Stomach (tissue), 9 donors: Measurements from ENCODE around the gene BACE2. TPM values are rescaled to one million over a fixed set of nuclear protein-coding genes. Genes with fewer than 3 reads are reported as not detected.
"Not testable (repeated sequence)": the region's sequence is repeated elsewhere in the genome, so short reads cannot be mapped to it uniquely, and the experiment has no call there.

Experiments
- DNase-seq, 2 donors: peaks; one replicate each; pipeline versions ENCODE4 v3.0.0 to v3.0.0-alpha.2; 2013 to 2019
- H3K27ac ChIP-seq, 5 donors: fragments of 200-600 bp in 4 of 5; sonication (generic) in 4 of 5; one replicate each; pipeline ENCODE4 v1.5.1; 2013 to 2019; ENCODE audit warnings: mild to moderate bottlenecking in 1 of 5, moderate library complexity in 1 of 5
- H3K27me3 ChIP-seq, 3 donors: fragments of 200-600 bp; sonication (generic); one replicate each; pipeline ENCODE4 v1.5.1; 2017 to 2019; ENCODE audit warnings: mixed run types in 1 of 3
- H3K36me3 ChIP-seq, 4 donors: fragments of 200-600 bp; sonication (generic); 1 replicate in 3 of 4; 2 replicates in 1 of 4; pipeline ENCODE4 v1.5.1; 2016 to 2019
- H3K4me1 ChIP-seq, 4 donors: fragments of 200-600 bp; sonication (generic); one replicate each; pipeline ENCODE4 v1.5.1; 2016 to 2019
- H3K4me3 ChIP-seq, 4 donors: fragments of 200-600 bp; sonication (generic) in 3 of 4; one replicate each; pipeline ENCODE4 v1.5.1; 2016 to 2019; ENCODE audit warnings: mild to moderate bottlenecking in 1 of 4
- H3K9me3 ChIP-seq, 4 donors: fragments of 200-600 bp; sonication (generic); one replicate each; pipeline ENCODE4 v1.5.1; 2016 to 2019
- EP300 ChIP-seq: sonication (generic); formaldehyde crosslinking; IDR thresholded peaks from one replicate; pipeline ENCODE4 v1.6.1; 2017; ENCODE audit warnings: antibody characterized with exemption
- POLR2A ChIP-seq, 4 donors: fragments of 450-650 bp; IDR thresholded peaks; one replicate each; pipeline ENCODE4 v1.6.1; 2016; ENCODE audit warnings: antibody characterized with exemption in 4 of 4, control low read depth in 2 of 4, mild to moderate bottlenecking in 1 of 4, moderate library complexity in 1 of 4
- POLR2AphosphoS5 ChIP-seq, 3 donors: sonication (generic); formaldehyde crosslinking; IDR thresholded peaks; one replicate each; pipeline ENCODE4 v1.6.1; 2016; ENCODE audit warnings: antibody characterized with exemption in 3 of 3
- WGBS, 5 donors: extraction: QIAGEN DNeasy Blood & Tissue Kit in 3 of 5; methylation state at CpG; one replicate each; pipeline versions ENCODE4 v1.1.5 to v1.1.7; 2013 to 2018; 5-methylcytosine and 5-hydroxymethylcytosine counted together
- intact Hi-C: fragments of 100-400 bp; cut with DNase I; formaldehyde crosslinking; loops from one replicate; pipeline ENCODE4 v1.15.1; 2023; ENCODE audit warnings: low total_unique reads
- polyA plus RNA-seq, 3 donors: library from polyadenylated mRNA; stranded (reverse); fragments of 200-250 nt; gene quantifications; one replicate each; pipeline ENCODE4 v1.2.3, GENCODE V29; 2013
- total RNA-seq, 5 donors: library from RNA; depleted of rRNA; stranded (reverse); fragments of >200 nt; gene quantifications; one replicate each; pipeline versions ENCODE4 v1.1.0 to v1.2.3, GENCODE V29; 2014 to 2016
- TF ChIP-seq, protein P1 (sequence below), 7 experiments: fragments of 450-650 bp in 4 of 7; fragments of 200-600 bp in 3 of 7; sonication (generic) in 3 of 7; IDR thresholded peaks; one replicate each; pipeline ENCODE4 v1.5.1; 2016 to 2019; ENCODE audit warnings: antibody characterized with exemption in 7 of 7, control low read depth in 2 of 7, mild to moderate bottlenecking in 1 of 7
- donor health status: healthy with polysubstance abuse.
- donor health status: Bipolar disorder and iron deficiency.
- donor health status: healthy.

The BACE2 gene
- total and polyA plus RNA-seq, 8 donors = 7.6 to 244 (median 51.4) TPM

DNA sequence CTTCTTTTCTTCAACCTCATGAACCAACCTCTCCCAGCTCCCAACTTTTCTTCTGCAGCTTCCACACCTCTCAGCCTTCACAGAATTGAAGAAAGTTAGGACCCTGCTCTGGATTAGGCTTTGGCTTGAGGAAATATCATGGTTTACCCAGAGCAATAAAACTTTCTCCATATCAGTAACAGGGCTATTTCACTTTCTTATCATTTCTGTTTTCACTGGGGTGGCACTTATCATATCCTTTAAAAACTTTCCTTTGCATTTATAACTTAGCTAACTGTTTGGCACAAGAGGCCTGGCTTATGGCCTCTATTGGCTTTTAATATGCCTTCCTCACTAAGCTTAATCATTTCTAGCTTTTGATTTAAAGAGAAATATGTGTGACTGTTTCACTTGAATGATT lies 139.3 kb downstream of the BACE2 start:
- TF ChIP-seq POLR2A (IDR thresholded peaks at IDR 0.05) (no peak), POLR2AphosphoS5 (IDR thresholded peaks at IDR 0.05) (no peak), EP300 (no peak)
- TF ChIP-seq, protein P1, sequence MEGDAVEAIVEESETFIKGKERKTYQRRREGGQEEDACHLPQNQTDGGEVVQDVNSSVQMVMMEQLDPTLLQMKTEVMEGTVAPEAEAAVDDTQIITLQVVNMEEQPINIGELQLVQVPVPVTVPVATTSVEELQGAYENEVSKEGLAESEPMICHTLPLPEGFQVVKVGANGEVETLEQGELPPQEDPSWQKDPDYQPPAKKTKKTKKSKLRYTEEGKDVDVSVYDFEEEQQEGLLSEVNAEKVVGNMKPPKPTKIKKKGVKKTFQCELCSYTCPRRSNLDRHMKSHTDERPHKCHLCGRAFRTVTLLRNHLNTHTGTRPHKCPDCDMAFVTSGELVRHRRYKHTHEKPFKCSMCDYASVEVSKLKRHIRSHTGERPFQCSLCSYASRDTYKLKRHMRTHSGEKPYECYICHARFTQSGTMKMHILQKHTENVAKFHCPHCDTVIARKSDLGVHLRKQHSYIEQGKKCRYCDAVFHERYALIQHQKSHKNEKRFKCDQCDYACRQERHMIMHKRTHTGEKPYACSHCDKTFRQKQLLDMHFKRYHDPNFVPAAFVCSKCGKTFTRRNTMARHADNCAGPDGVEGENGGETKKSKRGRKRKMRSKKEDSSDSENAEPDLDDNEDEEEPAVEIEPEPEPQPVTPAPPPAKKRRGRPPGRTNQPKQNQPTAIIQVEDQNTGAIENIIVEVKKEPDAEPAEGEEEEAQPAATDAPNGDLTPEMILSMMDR (IDR thresholded peaks at IDR 0.05) = no peak
- H3K27me3 ChIP-seq = peaks cover 0 to 5% (median 0%) of the 10 kb centered on the region in 3 donors

DNA sequence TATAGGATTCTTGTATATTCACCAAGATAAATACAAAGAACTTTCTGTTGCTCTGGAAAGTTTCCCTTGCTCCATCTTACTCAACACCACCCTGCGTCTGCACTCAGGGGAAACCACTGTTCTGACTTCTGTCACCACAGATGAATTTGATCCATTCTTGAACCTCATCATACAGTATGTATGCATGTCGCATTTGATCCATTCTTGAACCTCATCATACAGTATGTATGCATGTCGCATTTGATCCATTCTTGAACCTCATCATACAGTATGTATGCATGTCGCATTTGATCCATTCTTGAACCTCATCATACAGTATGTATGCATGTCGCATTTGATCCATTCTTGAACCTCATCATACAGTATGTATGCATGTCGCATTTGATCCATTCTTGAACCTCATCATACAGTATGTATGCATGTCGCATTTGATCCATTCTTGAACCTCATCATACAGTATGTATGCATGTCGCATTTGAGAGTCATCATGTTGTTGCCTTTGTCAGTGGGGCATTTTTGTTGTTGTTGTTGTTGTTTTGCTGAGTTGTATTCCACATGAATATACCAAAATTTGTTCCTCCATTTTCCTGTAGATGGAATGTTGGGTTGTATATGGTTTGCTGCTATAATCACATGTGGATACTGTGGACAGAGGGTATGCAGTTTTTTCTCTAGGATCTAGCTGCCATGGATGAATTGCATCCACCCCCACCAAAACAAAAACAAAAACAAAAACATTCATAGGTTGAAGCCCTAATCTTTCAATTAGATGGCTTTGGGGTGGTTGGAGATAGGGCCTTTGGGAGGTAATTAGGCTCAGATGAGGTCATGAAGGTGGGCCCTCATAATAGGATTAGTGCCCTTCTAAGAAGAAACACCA lies 145.6 kb downstream of the BACE2 start:
- intact Hi-C loops = not testable (repeated sequence)
- H3K27me3 ChIP-seq = peaks cover 0 to 30% (median 15%) of the 10 kb centered on the region in 3 donors
- WGBS, 5 donors = 94 to 96% (median 95%) methylated on average over 4 to 5 of the region's 8 CpGs

More for the DNA sequence above, 139.3 kb downstream of the BACE2 start:
- no peaks in the 10 kb centered on the region for H3K36me3 ChIP-seq
- DNase-seq = no peak
- no peaks in the 10 kb centered on the region for H3K4me1 ChIP-seq
- peaks cover 0 to 5% (median 0%) of the 10 kb centered on the region in 4 donors for H3K9me3 ChIP-seq
- no peak overlapping the region for H3K4me3 ChIP-seq
- intact Hi-C loops = no loop called here
- no peak overlapping the region for H3K27ac ChIP-seq

DNA sequence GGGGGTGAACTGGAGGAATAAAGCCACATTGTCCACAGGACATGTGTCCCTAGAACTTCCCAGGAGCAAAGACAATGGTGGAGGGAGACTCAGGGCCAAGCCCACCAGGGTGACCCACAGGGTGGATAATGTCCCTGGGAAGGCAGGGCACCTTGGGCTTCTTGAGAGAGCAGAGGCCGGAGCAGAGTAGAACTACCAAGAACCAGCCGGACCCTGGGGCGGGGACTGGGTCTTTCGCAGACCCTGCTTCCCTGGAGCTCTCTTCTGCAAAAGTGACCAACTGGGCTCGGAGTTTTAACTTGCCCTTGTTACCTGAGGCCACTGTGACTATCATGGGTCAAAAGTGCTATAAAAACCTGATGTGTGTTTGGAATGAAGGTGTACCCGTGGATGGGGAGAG lies 147.8 kb downstream of the BACE2 start:
- Histone ChIP-seq H3K27ac (peak overlapping the region in 4 of 5 donors; percentile 82 to 88 (median 87)), H3K4me1 (peaks cover 16 to 22% (median 17%) of the 10 kb centered on the region in 4 donors), H3K36me3 (no peaks in the 10 kb centered on the region), H3K27me3 (peaks cover 0 to 25% (median 15%) of the 10 kb centered on the region in 3 donors), H3K9me3 (no peaks in the 10 kb centered on the region), H3K4me3 (peak overlapping the region in 3 of 4 donors; percentile 43 to 59 (median 55))
- DNase-seq = no peak
- TF ChIP-seq, protein P1 (IDR thresholded peaks at IDR 0.05) = no peak
- TF ChIP-seq EP300 (no peak), POLR2AphosphoS5 (IDR thresholded peaks at IDR 0.05) (no peak), POLR2A (IDR thresholded peaks at IDR 0.05) (no peak)
- WGBS, 5 donors = 84 to 95% (median 88%) methylated on average over 6 of the region's 6 CpGs
- intact Hi-C loops = no loop called here

More for the DNA sequence above, 145.6 kb downstream of the BACE2 start:
- not testable (repeated sequence) for H3K9me3 ChIP-seq, DNase-seq, H3K4me3 ChIP-seq, H3K27ac ChIP-seq, H3K36me3 ChIP-seq
- H3K4me1 ChIP-seq = peaks cover 13 to 16% (median 15%) of the 10 kb centered on the region in 4 donors

DNA sequence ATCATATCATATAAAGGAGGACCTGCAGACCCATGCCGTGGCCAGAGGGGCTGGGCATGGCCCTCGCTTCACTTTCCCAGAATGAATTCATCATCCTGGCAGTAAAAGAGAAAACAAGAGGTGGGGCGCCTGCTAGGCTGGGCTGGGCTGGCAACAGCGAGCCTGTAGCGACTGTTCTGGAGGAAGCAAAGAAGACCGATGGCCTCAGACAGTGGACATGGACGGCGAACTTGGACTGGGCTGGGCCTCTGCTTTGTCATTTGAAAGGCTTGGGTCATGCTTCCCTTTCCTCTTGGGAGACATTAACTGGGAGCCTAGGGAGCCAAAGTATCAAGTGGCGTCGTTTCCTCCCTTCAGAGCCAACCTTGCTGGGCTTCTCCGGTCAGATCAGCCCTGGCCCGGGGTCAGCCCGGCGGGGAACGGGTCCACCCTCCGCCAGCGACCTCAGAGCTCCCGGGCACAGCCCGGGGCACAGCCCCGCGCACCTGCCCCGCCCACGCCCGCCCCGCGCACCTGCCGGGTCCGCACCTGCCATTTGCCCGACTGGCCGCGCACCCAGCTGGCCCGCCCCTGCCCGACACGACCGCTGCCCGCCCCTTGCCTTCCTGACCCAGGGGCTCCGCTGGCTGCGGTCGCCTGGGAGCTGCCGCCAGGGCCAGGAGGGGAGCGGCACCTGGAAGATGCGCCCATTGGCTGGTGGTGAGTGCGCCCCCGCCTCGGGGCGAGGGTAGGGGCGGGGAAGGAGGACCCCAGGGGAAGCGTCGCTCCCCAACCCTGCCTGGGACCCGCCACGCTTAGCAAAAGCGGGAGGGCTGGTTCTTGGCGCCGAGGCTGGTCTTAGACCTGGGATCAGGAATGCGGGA lies 148.5 kb downstream of the BACE2 start, which contains the start of gene FAM3B:
Gene FAM3B, plus strand, starts transcription at position 602 of the 863 bp plus-strand sequence. Its CDS starts 79 bp downstream, at position 681.
- Histone ChIP-seq H3K27ac (peak within 1 kb of the TSS; percentile 75 to 88 (median 86)), H3K4me1 (peaks cover 23 to 27% (median 23%) of the 10 kb centered on the region in 4 donors)

More for the DNA sequence above, 148.5 kb downstream of the BACE2 start, which contains the start of gene FAM3B:
- H3K9me3 ChIP-seq = no peaks in the 10 kb centered on the region
- no peak for TF ChIP-seq EP300
- TF ChIP-seq POLR2A (IDR thresholded peaks at IDR 0.05) = peak in 1 of 4 donors; percentile 36
- TF ChIP-seq POLR2AphosphoS5 (IDR thresholded peaks at IDR 0.05) = peak in 1 of 3 donors; percentile 77
- TF ChIP-seq, protein P1 (IDR thresholded peaks at IDR 0.05) = no peak
- no peaks in the 10 kb centered on the region for H3K36me3 ChIP-seq
- peak; percentile 84 to 88 for DNase-seq
- peak within 1 kb of the TSS; percentile 43 to 59 (median 51) for H3K4me3 ChIP-seq
- 4 to 8% (median 6%) methylated on average over 23 to 55 of the region's 55 CpGs for WGBS, 5 donors
- intact Hi-C loops = no loop called here
- peaks cover 0 to 25% (median 15%) of the 10 kb centered on the region in 3 donors for H3K27me3 ChIP-seq
